Neuron (in vitro differentiated cells): ENCODE data around the gene INPP5B.
A peak's percentile ranks its signal among the peaks of the same experiment; 100 is the strongest.
"Not testable (repeated sequence)": the region's sequence is repeated elsewhere in the genome, so short reads cannot be mapped to it uniquely, and the experiment has no call there.

Experiments used
- H2AFZ ChIP-seq: one replicate; pipeline ENCODE4 v1.6.1; 2013; ENCODE audit warnings: low read depth, mild to moderate bottlenecking, inconsistent platforms, low read length, moderate library complexity
- H3K27me3 ChIP-seq: one replicate; pipeline ENCODE4 v1.6.1; 2013; ENCODE audit warnings: low read length; ENCODE audit not compliant: insufficient read depth
- H3K36me3 ChIP-seq: one replicate; pipeline ENCODE4 v1.6.1; 2013; ENCODE audit warnings: low read length; ENCODE audit not compliant: insufficient read depth
- H3K4me1 ChIP-seq: one replicate; pipeline ENCODE4 v1.6.1; 2013; ENCODE audit warnings: low read length; ENCODE audit not compliant: insufficient read depth
- H3K4me3 ChIP-seq: 2 replicates; pipeline ENCODE4 v1.5.1; 2013; ENCODE audit warnings: mild to moderate bottlenecking, low read length, moderate library complexity
- H3K9me3 ChIP-seq: one replicate; pipeline ENCODE4 v1.6.1; 2013; ENCODE audit warnings: low read length

Gene INPP5B

DNA sequence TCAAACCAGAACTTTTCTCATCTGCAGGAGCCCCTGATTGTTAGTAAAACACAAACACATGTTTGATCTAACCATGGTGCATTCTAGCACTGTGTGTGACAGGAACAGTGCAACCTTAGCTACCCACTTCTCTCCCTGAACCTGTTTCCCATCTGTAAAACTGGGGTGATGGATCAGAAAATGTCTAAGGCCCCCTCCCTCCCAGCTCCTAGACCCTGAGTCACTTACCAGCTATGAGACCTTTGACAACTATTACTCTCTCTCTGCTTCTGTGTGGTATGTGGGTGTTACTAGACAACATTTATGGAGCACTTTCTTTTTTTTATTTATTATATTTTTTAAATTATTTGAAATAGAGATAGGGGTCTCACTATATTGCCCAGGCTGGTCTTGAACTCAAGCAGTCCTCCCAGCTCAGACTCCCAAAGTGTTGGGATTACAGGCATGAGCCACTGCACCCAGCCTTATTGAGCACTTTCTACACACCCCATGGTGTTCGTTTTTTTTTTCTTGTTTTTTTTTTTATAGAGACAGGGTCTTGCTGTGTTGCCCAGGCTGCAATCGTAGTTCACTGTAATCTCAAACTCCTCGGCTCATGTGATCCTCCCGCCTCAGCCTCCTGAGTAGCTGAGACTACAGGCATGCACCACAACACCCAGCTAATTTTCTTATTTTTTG, 2.6 kb downstream of the INPP5B start:
- peaks cover 14% of the 10 kb centered on the region for H3K36me3 ChIP-seq
- peaks cover 6% of the 10 kb centered on the region for H3K4me1 ChIP-seq
- no peaks in the 10 kb centered on the region for H3K9me3 ChIP-seq
- no peak overlapping the region for H2AFZ ChIP-seq
- no peak overlapping the region for H3K4me3 ChIP-seq
- no peaks in the 10 kb centered on the region for H3K27me3 ChIP-seq

DNA sequence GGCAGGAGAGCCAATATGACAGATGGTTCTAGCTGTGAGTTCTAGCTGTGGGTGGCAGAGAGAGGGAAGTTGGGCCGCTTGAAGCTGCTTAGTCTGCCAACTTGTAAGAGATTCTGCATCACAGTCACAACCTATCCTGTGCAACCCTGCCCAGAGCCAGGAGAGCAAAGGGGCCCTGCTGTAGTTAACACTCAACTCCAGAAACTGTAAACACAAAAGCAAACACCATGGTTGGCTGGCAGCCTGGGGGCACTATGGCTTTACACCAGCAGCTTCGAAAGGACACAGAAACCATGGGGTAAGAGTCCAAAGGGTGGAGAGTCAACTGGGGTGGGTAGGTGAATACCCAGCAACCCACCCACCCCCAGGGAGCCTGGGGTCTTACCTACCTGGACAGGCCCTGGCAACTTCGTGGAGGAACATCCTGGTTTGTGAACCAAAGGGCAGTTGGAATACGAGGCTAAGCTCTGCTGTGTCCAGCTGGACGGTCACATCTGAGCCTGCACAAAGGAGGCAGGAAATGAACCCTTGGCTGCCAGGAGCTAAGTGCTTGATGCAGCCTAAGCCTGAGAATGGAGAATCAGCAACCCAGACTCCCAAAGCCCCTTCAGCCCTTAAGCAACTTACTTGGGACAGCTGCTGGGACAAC, 6.4 kb downstream of the INPP5B start:
- Histone ChIP-seq H3K27me3 (no peaks in the 10 kb centered on the region), H2AFZ (no peak overlapping the region), H3K36me3 (peaks cover 14% of the 10 kb centered on the region), H3K4me1 (no peaks in the 10 kb centered on the region), H3K9me3 (no peaks in the 10 kb centered on the region), H3K4me3 (no peak overlapping the region)

- H3K4me1 ChIP-seq: not testable (repeated sequence)
- peaks cover 10% of the 10 kb centered on the region for H3K36me3 ChIP-seq
These were observed 10.1 kb downstream of the INPP5B start for GRCh38 chr1:37936760-37937159.

GRCh38 chr1:37932759-37933158, 14.1 kb downstream of the INPP5B start:
- Histone ChIP-seq H3K4me3 (no peak overlapping the region), H3K36me3 (no peaks in the 10 kb centered on the region), H3K9me3 (no peaks in the 10 kb centered on the region), H3K27me3 (no peaks in the 10 kb centered on the region), H3K4me1 (peaks cover 12% of the 10 kb centered on the region), H2AFZ (no peak overlapping the region)

More at GRCh38 chr1:37936760-37937159, 10.1 kb downstream of the INPP5B start:
- H2AFZ ChIP-seq, H3K9me3 ChIP-seq, H3K27me3 ChIP-seq, H3K4me3 ChIP-seq: not testable (repeated sequence)

DNA sequence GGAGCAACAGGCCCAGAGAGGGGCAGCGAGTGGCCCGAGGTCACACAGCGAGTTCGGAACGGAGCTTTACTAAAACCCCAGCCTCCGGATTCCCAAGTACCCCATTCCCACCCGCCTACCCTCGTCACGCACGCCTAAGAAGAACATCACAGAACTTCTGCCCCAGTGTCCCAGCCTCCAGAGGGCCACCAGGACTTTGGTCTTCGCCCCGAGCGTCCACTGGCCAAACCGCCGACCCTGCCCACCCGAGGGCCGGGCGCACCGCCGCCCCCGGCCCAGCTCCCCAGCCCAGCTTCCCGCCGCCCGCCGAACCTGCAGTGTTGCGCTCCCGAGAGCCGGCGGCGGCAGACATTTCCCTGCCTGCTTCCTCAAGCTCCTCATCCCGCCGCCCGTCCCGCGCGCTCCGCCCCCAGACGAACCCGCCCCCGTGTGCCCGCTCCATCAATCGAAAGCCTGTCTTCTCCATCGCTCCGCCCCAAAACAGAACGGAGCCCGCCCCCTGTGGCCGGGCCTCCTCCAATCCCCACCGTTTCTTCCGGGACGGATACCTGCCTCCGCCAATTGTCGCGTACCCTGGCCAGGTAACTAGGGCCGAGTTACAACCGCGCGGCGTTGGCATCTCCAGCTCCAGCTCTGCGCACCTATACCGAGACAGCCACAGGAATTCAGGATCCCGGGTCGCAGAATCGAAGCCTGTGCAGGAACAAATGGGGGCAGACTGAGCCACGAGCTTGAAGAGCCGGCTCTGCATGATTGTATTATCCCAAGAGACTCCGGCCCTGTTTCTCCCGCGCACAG, 15.3 kb downstream of the INPP5B start:
- peak overlapping the region; percentile 79 for H2AFZ ChIP-seq
- peaks cover 12% of the 10 kb centered on the region for H3K4me1 ChIP-seq
- H3K27me3 ChIP-seq: no peaks in the 10 kb centered on the region
- no peaks in the 10 kb centered on the region for H3K36me3 ChIP-seq
- no peaks in the 10 kb centered on the region for H3K9me3 ChIP-seq
- H3K4me3 ChIP-seq: peak overlapping the region; percentile 84

GRCh38 chr1:37931102-37931360, 15.8 kb downstream of the INPP5B start:
- Histone ChIP-seq H3K9me3 (no peaks in the 10 kb centered on the region), H3K27me3 (no peaks in the 10 kb centered on the region), H3K36me3 (no peaks in the 10 kb centered on the region), H3K4me3 (peak overlapping the region; percentile 84), H2AFZ (peak overlapping the region; percentile 79), H3K4me1 (peaks cover 12% of the 10 kb centered on the region)

GRCh38 chr1:37930246-37931101, 16.4 kb downstream of the INPP5B start:
- Histone ChIP-seq H3K9me3 (no peaks in the 10 kb centered on the region), H3K4me3 (peak overlapping the region; percentile 84), H2AFZ (no peak overlapping the region), H3K4me1 (peaks cover 12% of the 10 kb centered on the region), H3K27me3 (no peaks in the 10 kb centered on the region), H3K36me3 (no peaks in the 10 kb centered on the region)

DNA sequence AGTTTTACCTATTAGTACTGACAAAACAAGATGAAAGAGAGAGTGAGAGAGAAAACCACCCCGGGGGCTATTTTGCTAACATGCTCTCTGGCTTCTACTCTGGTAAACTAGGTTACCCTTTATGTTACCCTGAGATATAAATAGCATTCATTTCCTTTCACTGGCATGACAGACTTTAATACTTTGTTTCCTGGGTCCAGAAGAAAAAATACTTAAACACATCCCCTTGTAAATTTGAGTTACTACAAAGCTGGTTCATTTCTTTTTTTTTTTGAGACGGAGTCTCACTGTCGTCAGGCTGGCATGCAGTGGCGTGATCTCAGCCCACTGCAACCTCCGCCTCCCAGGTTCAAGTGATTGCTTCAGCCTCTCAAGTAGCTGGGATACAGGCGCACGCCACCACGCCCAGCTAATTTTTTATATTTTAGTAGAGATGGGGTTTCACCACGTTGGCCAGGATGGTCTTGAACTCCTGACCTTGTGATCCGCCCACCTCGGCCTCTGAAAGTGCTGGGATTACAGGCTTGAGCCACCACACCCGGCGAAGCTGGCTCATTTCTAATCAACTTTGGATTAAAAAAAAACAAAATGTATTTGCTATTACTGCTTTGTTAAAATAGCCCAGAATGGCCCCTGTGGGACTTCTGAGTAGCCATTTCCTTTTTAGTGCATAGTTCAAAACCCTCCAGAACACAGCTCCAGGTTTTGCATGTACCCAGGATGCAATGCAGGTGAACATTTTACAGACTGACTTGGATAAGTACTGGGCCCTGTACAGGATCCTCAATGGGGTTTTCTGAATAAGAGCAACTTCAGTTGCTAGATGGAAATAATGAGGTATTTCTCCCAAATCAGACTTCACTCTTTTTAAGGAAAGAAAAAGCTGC, 20.6 kb downstream of the INPP5B start:
- Histone ChIP-seq H3K4me1 (peaks cover 11% of the 10 kb centered on the region), H3K36me3 (peaks cover 4% of the 10 kb centered on the region), H3K9me3 (no peaks in the 10 kb centered on the region), H3K4me3 (no peak overlapping the region), H2AFZ (no peak overlapping the region), H3K27me3 (no peaks in the 10 kb centered on the region)

DNA sequence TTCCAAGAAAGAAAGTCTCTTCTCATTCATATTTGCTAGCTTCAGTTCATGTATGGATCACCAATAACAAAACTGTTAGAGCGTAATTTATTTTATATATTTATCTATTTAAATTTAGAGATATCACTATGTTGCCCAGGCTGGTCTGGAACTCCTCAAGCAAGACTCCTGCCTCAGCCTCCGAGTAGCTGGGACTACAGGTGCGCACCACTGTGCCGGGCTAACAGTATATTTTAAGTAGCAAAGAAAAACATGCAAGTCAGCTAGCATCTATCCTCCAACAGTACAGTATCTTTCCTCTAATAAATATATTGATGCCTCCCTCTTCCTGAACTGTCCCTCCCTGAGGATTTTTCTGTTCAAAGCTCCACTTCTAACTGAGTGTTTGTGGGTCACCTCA, 21.5 kb downstream of the INPP5B start:
- peaks cover 4% of the 10 kb centered on the region for H3K36me3 ChIP-seq
- no peak overlapping the region for H2AFZ ChIP-seq
- H3K9me3 ChIP-seq: no peaks in the 10 kb centered on the region
- no peaks in the 10 kb centered on the region for H3K27me3 ChIP-seq
- H3K4me3 ChIP-seq: no peak overlapping the region
- H3K4me1 ChIP-seq: peaks cover 1% of the 10 kb centered on the region

- peaks cover 4% of the 10 kb centered on the region for H3K36me3 ChIP-seq
These were observed 23.3 kb downstream of the INPP5B start for GRCh38 chr1:37923551-37923889.

GRCh38 chr1:37922767-37923550, 23.9 kb downstream of the INPP5B start:
- Histone ChIP-seq H3K36me3 (peaks cover 4% of the 10 kb centered on the region), H3K4me3 (no peak overlapping the region), H2AFZ (no peak overlapping the region), H3K27me3 (no peaks in the 10 kb centered on the region), H3K4me1 (no peaks in the 10 kb centered on the region), H3K9me3 (no peaks in the 10 kb centered on the region)

More at GRCh38 chr1:37923551-37923889, 23.3 kb downstream of the INPP5B start:
- no peaks in the 10 kb centered on the region for H3K4me1 ChIP-seq
- no peak overlapping the region for H3K4me3 ChIP-seq
- no peaks in the 10 kb centered on the region for H3K27me3 ChIP-seq
- no peaks in the 10 kb centered on the region for H3K9me3 ChIP-seq
- H2AFZ ChIP-seq: no peak overlapping the region

GRCh38 chr1:37919277-37919676, 27.6 kb downstream of the INPP5B start:
- Histone ChIP-seq H3K4me3 (no peak overlapping the region), H3K4me1 (no peaks in the 10 kb centered on the region), H3K27me3 (no peaks in the 10 kb centered on the region), H2AFZ (no peak overlapping the region), H3K9me3 (no peaks in the 10 kb centered on the region), H3K36me3 (peaks cover 4% of the 10 kb centered on the region)
